GM12878 (cell line): ENCODE measurements around the gene RAB10. TPM values are rescaled to one million over a fixed set of nuclear protein-coding genes. Genes with fewer than 3 reads are reported as not detected.

Experiments
- ATAC-seq: fragments of 200-7000 bp; cut with Tn5 transposase; 3 replicates; pipeline ENCODE4 v1.9.1; 2020; ENCODE audit warnings: mild to moderate bottlenecking, moderate library complexity
- BruUV-seq: library from RNA; stranded (reverse); fragments of 400-500 nt; replicated peaks from 2 replicates; lab custom pipeline; 2021; lab: Mats Ljungman, UMichigan
- CTCF ChIA-PET: fragments of 300-600 bp; sonication (Branson Sonifier 250); formaldehyde crosslinking; extraction: SDS; loops from one replicate; lab custom pipeline; 2021; ENCODE audit warnings: inconsistent platforms; lab: Yijun Ruan, JAX
- POLR2A ChIA-PET: fragments of 350-600 bp; formaldehyde crosslinking; extraction: SDS; loops from one replicate; lab custom pipeline; 2021; ENCODE audit warnings: inconsistent platforms; lab: Charles Lee
- RAD21 ChIA-PET: fragments of 300-600 bp; sonication (Branson Sonifier 250); formaldehyde crosslinking; loops from one replicate; lab custom pipeline; 2023; ENCODE audit warnings: antibody characterized with exemption; ENCODE audit not compliant: unreplicated experiment; lab: Charles Lee
- SMC1A ChIA-PET: fragments of 300-600 bp; sonication (Branson Sonifier 250); formaldehyde crosslinking; loops from one replicate; lab custom pipeline; 2023; ENCODE audit not compliant: unreplicated experiment, uncharacterized antibody; lab: Charles Lee
- DNase-seq: peaks from one replicate; pipeline ENCODE4 v3.0.0-alpha.2; 2011; ENCODE audit warnings: low read depth, low spot score
- FAIRE-seq: peaks from 3 replicates; lab custom pipeline; 2011; peaks lifted over from hg19 to GRCh38; lab: Jason Lieb, UNC
- H2AFZ ChIP-seq: 2 replicates; pipeline ENCODE4 v1.6.0; 2011; ENCODE audit warnings: low read depth, low read length, control low read depth; ENCODE audit not compliant: control insufficient read depth
- H3K27ac ChIP-seq: 2 replicates; pipeline ENCODE4 v1.5.1; 2011; ENCODE audit warnings: control low read depth; ENCODE audit not compliant: control insufficient read depth, insufficient read depth
- H3K27me3 ChIP-seq, 2 experiments: replicated peaks in 1 of 2; 2 replicates each; pipeline versions ENCODE4 v1.6.0 to v1.6.1; 2011; ENCODE audit warnings: low read length in 1 of 2; ENCODE audit not compliant: control insufficient read depth in 2 of 2, insufficient read depth in 2 of 2
- H3K36me3 ChIP-seq, 2 experiments: 2 replicates each; pipeline ENCODE4 v1.5.1; 2011; ENCODE audit warnings: low read length in 1 of 2; ENCODE audit not compliant: control insufficient read depth in 2 of 2, insufficient read depth in 2 of 2
- H3K4me1 ChIP-seq: 2 replicates; pipeline ENCODE4 v1.6.1; 2011; ENCODE audit warnings: mild to moderate bottlenecking, low read length, moderate library complexity, mixed read lengths; ENCODE audit not compliant: control insufficient read depth, insufficient read depth
- H3K4me2 ChIP-seq: 2 replicates; pipeline ENCODE4 v1.6.0; 2011; ENCODE audit warnings: control low read depth; ENCODE audit not compliant: control insufficient read depth, insufficient read depth
- H3K4me3 ChIP-seq: fragments of 200-600 bp; sonication (generic); 2 replicates; pipeline ENCODE4 v1.5.1; 2016
- H3K79me2 ChIP-seq: 2 replicates; pipeline ENCODE4 v1.6.0; 2011; ENCODE audit warnings: low read length; ENCODE audit not compliant: control insufficient read depth, insufficient read depth
- H3K9ac ChIP-seq: 2 replicates; pipeline ENCODE4 v1.8.0; 2011; ENCODE audit warnings: low read length, control low read depth, mixed read lengths; ENCODE audit not compliant: control insufficient read depth, insufficient read depth
- H3K9me3 ChIP-seq: replicated peaks from 3 replicates; pipeline ENCODE4 v1.5.1; 2011; ENCODE audit warnings: mild to moderate bottlenecking, low read length; ENCODE audit not compliant: control insufficient read depth, insufficient read depth
- H4K20me1 ChIP-seq: 2 replicates; pipeline ENCODE4 v1.6.0; 2011; ENCODE audit not compliant: control insufficient read depth, insufficient read depth
- IKZF1 ChIP-seq: fragments of 450-650 bp; conservative IDR thresholded peaks from 2 replicates; pipeline ENCODE4 v1.6.1; 2017; ENCODE audit warnings: antibody characterized with exemption, mild to moderate bottlenecking
- NKRF ChIP-seq: fragments of 450-650 bp; conservative IDR thresholded peaks from 2 replicates; pipeline ENCODE4 v1.6.1; 2017; ENCODE audit warnings: mild to moderate bottlenecking, moderate library complexity
- RAD51 ChIP-seq: fragments of 450-650 bp; IDR thresholded peaks from 2 replicates; pipeline ENCODE4 v1.6.1; 2016; ENCODE audit warnings: moderate library complexity, mild to moderate bottlenecking, inconsistent platforms
- ZBED1 ChIP-seq: IDR thresholded peaks from 2 replicates; pipeline ENCODE4 v1.6.1; 2016; ENCODE audit warnings: borderline replicate concordance
- WGBS: methylation state at CpG from one replicate; pipeline ENCODE4 v1.1.6; 2016; ENCODE audit warnings: low lambda C conversion rate; ENCODE audit not compliant: insufficient replicate concordance, insufficient coverage; ENCODE audit errors: missing lambda C conversion rate; 5-methylcytosine and 5-hydroxymethylcytosine counted together
- in situ Hi-C: fragments of 300-500 bp; cut with MboI; formaldehyde crosslinking; loops from 9 replicates; pipeline ENCODE4 v1.14.3; 2018; ENCODE audit warnings: mixed read lengths
- intact Hi-C: fragments of 100-400 bp; cut with micrococcal nuclease; formaldehyde crosslinking; loops from one replicate; pipeline ENCODE4 v1.14.2; 2022; ENCODE audit not compliant: unreplicated experiment
- polyA plus RNA-seq, 11 experiments: library from polyadenylated mRNA; depleted of rRNA in 4 of 11; unstranded in 6 of 11; stranded (reverse) in 5 of 11; fragments of >200 nt; fragmentation: Nextera tagmentation in 4 of 11; fragmentation: Illumina TruSeq in 1 of 11; extraction: Ambion mirVana in 4 of 11; extraction: Trizol in 1 of 11; gene quantifications; 1 replicate in 1 of 11; 2 replicates in 10 of 11; pipeline versions ENCODE4 v1.2.1 to v1.2.3, GENCODE V29; 2011 to 2016; ENCODE audit warnings: inconsistent platforms in 2 of 11, missing spikeins in 2 of 11, low read depth in 1 of 11
- total RNA-seq, 4 experiments: library from RNA; depleted of rRNA in 3 of 4; stranded (reverse); fragments of >200 nt in 3 of 4; fragmentation: Illumina TruSeq in 1 of 4; extraction: Trizol in 1 of 4; gene quantifications; 2 replicates each; pipeline versions ENCODE4 v1.2.1 to v1.2.3, GENCODE V29; 2013 to 2021

The RAB10 gene
- total and polyA plus RNA-seq, 10 of the 15 experiments (the other 5 are each of a cell fraction or from before 2014, with no cell fraction given): 13.3 to 109 (median 82.0) TPM

DNA sequence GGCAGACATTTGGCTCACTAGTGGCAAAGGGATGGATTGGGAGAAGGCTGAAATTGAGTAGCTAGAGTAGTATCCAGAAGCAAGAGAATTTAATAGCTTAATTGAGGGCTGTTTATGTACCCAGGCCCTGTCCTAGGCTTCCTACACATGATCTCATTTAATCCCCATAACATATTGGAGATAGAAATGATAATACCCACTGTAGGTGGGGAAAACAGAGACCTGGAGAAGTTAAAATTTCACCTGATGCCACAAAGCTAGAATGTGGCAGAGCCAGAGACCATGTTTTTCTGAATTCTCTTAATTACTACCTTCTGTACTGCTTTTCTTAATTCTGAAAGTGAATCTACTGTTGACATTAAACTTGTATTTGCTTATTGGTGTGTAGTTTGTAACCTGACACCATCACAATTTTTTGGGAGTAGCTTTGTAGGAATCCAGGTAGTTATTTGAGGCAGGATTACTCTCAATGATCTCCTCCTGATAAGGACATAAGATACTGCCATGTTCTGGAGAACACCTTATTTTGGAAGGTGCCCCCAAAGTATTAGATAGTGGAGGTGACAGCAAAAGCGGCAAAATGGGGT is 42.2 kb downstream of the RAB10 start:
- H3K27me3 ChIP-seq: no peaks in the 10 kb centered on the region
- ChIA-PET SMC1A (interaction anchor here (1.3 to 1.9 kb wide), 3 partner anchors 8 to 33 kb away, joined by 4 to 7 read pairs (median 4); no protein-coding TSS in a partner anchor), POLR2A (interaction anchor here (1.1 to 1.8 kb wide), 4 partner anchors 7 to 15 kb away, joined by 3 to 4 read pairs (median 3); no protein-coding TSS in a partner anchor), RAD21 (interaction anchor here (1.2 kb wide), 1 partner anchor 40 kb away, joined by 4 read pairs; no protein-coding TSS in a partner anchor), CTCF (interaction anchor here (1.1 to 3.4 kb wide), 7 partner anchors 9 to 224 kb away, joined by 3 to 10 read pairs (median 5); no protein-coding TSS in a partner anchor)
- intact Hi-C loops (no loop called here), in situ Hi-C loops (no loop called here)
- 100% methylated on average over 1 of the region's 1 CpG for WGBS
- DNase-seq (no peak), ATAC-seq (no peak), FAIRE-seq (no peak)
- no peaks in the 10 kb centered on the region for H3K4me1 ChIP-seq
- H3K79me2 ChIP-seq: peaks cover 68% of the 10 kb centered on the region
- no peaks in the 10 kb centered on the region; a peak in 1 of 4 replicates for H3K36me3 ChIP-seq
- no peak overlapping the region for H2AFZ ChIP-seq
- H3K4me3 ChIP-seq: no peak overlapping the region
- H3K27ac ChIP-seq: no peak overlapping the region
- no peak overlapping the region for H3K9ac ChIP-seq
- BruUV-seq: no TSS peak
- H3K4me2 ChIP-seq: no peak overlapping the region
- no peak for TF ChIP-seq ZBED1
- no peaks in the 10 kb centered on the region for H4K20me1 ChIP-seq
- peaks cover 9% of the 10 kb centered on the region for H3K9me3 ChIP-seq

DNA sequence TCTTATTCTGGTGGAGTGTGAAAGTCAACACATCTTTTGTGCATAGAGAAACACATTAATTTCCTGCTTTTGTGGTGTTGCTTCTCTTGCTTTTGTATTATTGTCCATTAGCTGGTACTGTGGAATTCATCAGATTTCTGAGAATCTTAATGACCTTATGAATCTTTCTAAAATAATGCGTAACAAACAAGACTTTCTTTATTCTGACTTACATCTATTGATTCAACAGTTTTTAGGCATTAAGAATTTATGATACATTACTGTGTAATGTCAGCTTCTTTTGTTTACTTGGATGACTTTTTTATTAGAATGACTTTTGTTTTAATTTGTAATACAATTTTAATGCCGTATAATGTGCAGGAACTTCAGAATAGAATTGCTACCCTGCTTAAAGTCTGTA is 43.4 kb downstream of the RAB10 start:
- no peak for FAIRE-seq
- no peaks in the 10 kb centered on the region for H3K27me3 ChIP-seq
- no peaks in the 10 kb centered on the region for H4K20me1 ChIP-seq

More for the DNA sequence above, 43.4 kb downstream of the RAB10 start:
- ChIA-PET CTCF (interaction anchor here (0.6 to 3.4 kb wide), 4 partner anchors 8 to 67 kb away, joined by 3 to 10 read pairs (median 4); no protein-coding TSS in a partner anchor), RAD21 (interaction anchor here (0.6 to 1.2 kb wide), 2 partner anchors 36 to 41 kb away, joined by 3 to 4 read pairs; no protein-coding TSS in a partner anchor), SMC1A (interaction anchor here (0.6 kb wide), 1 partner anchor 128 kb away, joined by 3 read pairs; no protein-coding TSS in a partner anchor), POLR2A (interaction anchor here (1.1 to 1.2 kb wide), 2 partner anchors 8 to 9 kb away, joined by 3 read pairs; no protein-coding TSS in a partner anchor)
- Histone ChIP-seq H3K9ac (no peak overlapping the region), H2AFZ (no peak overlapping the region), H3K4me2 (no peak overlapping the region), H3K4me1 (no peaks in the 10 kb centered on the region), H3K4me3 (no peak overlapping the region), H3K27ac (no peak overlapping the region), H3K36me3 (no peaks in the 10 kb centered on the region; a peak in 1 of 4 replicates), H3K79me2 (peaks cover 63% of the 10 kb centered on the region), H3K9me3 (peaks cover 13% of the 10 kb centered on the region)
- TF ChIP-seq RAD51: no peak
- no peak for TF ChIP-seq IKZF1
- no peak for TF ChIP-seq NKRF
- no peak for DNase-seq
- 95% methylated on average over 2 of the region's 2 CpGs for WGBS
- intact Hi-C loops (no loop called here), in situ Hi-C loops (no loop called here)
- no TSS peak for BruUV-seq
- no peak for ATAC-seq
